GM12873 (cell line): ENCODE results near the gene NSUN3.

Experiments
- CTCF ChIP-seq: IDR thresholded peaks from 2 replicates; pipeline ENCODE4 v1.5.1; 2012; ENCODE audit warnings: low read depth, mild to moderate bottlenecking, moderate library complexity, low read length, control low read depth; ENCODE audit not compliant: insufficient read depth; ENCODE audit errors: missing control alignments

Gene NSUN3

GRCh38 chr3:94062513-94063404 lies at the start of gene NSUN3, which contains the start of gene DHFR2:
Gene NSUN3, plus strand, starts transcription at chr3:94063061. Its CDS starts 66 bp downstream, at chr3:94063127.
Gene DHFR2, minus strand, starts transcription at chr3:94062916. Its CDS starts 1,405 bp downstream, at chr3:94061511.
- TF ChIP-seq CTCF = no peak

GRCh38 chr3:94015025-94015424 lies 47.8 kb upstream of the NSUN3 start:
- TF ChIP-seq CTCF = no peak

GRCh38 chr3:94019659-94020058 lies 43.2 kb upstream of the NSUN3 start:
- no peak for TF ChIP-seq CTCF

- TF ChIP-seq CTCF = no peak
These were observed 42.6 kb upstream of the NSUN3 start for GRCh38 chr3:94020293-94020692.

- no peak for TF ChIP-seq CTCF
These were observed 38.5 kb upstream of the NSUN3 start for GRCh38 chr3:94024385-94024784.

GRCh38 chr3:94026623-94027022 lies 36.2 kb upstream of the NSUN3 start:
- TF ChIP-seq CTCF = no peak

GRCh38 chr3:94028093-94028837 lies 34.6 kb upstream of the NSUN3 start, which contains the start of gene STX19:
Gene STX19, minus strand, starts transcription at chr3:94028597. Its CDS starts 13,328 bp downstream, at chr3:94015269.
- TF ChIP-seq CTCF = no peak
